NCI-H1694 (cell line): ENCODE measurements around the gene LRRK1.

Experiments used
- DNase-seq: peaks from one replicate; lab custom pipeline; 2025; lab: John Stamatoyannopoulos, UW

Gene LRRK1

DNA sequence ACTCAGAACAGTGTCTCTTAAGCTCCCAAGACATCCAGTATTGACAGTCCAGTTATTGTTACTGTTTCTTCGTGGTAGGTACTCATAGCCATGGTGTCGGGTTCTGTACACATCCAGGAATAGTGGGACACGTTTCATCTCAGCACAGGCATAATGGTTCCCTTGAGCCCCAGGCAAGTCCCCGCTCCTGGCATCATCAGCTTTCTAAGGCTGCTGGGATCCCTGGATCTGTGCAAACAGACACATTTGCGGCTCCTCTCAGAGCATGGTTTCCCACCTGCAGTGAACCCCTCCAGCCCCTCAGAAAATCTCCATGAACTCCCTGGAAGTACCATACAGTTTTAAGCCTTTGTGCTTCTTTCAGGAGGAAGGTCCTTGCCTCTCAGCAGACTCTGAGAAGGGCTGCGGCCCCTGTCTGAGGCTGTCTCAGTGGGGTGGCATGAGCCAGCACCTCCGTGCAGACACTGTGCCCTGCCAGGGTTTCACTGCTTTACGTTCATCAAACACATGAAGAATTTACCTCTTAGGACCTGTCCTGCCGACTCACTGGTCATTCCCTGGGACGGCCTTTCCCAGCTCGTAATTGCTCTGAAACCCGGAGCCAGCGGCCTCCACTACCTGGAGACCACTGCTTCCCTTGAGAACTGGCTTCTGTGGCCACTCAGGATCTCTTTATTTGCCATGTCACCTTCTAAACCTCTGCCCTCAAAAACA lies 124.9 kb downstream of the LRRK1 start:
- no peak for DNase-seq

DNA sequence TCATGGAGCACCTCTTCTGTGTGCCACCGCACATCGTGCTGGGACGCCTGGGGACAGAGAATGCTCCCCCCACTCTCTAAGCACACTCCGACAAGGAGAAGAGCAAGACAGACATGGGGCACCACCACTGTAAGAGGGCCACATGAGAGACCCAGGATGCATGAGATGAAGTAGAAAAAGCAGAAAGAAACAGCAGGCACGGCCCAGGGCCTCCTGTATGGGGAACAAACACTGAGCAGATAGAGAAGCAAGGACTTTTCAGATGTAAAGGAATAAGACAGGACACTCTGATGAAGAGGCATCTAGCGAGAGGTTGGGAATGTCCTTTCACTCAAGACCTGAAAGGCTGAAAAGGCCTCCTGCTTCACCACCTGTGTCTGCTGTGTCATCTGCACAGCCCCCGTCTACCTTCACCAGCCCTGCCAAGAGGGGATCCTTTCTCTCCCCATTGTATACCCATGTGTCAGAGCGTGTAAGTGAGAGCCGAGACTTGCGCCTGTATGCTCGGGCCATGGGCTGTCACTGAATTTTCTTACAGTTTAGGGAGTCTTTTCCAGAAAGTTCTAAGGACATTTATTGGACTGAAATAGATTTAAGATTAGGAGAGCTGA lies 125.6 kb downstream of the LRRK1 start:
- no peak for DNase-seq

GRCh38 chr15:101045236-101045646 lies 126.1 kb downstream of the LRRK1 start:
- DNase-seq, result no peak

GRCh38 chr15:101045835-101046691 lies 126.9 kb downstream of the LRRK1 start:
- no peak for DNase-seq

DNA sequence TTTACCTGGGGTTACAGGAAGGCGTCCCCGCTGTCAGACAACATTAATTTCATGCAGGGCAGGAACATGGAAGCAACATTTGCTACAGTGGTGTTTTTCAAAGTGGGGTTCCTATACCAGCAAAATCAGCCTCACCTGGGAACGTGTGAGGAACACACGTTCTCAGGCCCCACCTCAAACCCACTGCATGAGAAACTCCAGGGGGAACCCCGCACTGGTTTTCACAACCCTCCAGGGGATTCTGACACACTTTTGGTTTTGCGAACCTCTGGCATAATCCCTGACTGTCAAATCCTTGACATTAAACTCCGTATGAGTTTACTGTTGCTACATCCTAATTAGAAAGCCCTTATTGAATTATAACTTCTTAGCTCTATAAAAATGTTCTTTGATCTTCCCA lies 127.7 kb downstream of the LRRK1 start:
- DNase-seq, result no peak

- DNase-seq, result no peak
Observed at GRCh38 chr15:101047301-101047781, 128.2 kb downstream of the LRRK1 start.

DNA sequence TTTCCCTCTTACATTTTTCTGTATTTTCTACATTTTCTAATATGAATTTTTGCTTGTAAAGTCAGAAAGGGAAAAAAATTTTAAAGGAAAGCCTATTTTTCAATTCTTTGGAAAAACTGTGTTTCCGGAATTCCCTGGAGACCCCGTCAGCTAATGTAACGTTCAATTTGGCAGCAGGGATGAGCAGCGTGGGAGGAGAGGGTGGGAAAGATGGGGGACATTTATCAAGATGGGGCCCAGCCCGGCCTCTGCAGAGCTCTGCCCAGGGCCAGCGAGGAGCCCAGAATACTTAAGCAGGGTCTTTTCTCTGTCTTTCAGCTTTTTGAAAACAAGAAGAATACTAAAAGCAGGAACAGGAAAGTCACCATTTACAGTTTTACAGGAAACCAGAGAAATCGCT lies 129.0 kb downstream of the LRRK1 start:
- no peak for DNase-seq

DNA sequence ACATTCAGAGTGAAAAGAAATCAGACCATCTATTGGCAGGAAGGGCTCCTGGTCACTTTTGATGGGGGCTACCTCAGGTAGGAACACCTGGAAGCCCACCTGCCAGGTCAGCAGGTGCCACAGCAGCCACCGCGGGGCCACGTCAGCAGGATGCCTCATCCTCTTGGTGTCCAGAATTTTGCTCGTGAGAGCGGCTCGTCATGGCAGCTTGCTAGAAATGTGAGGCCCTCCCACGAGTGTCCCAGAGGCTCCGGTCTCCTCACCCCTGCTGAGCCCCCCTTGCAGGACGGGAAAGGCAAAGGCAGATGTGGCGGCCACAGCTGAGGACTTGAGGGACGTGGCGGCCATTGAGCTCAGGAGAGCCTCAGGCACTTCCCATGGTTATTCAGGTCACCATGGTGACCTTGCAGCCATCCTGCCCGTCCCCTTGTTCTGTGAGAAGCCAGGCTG lies 129.4 kb downstream of the LRRK1 start:
- DNase-seq, result no peak

DNA sequence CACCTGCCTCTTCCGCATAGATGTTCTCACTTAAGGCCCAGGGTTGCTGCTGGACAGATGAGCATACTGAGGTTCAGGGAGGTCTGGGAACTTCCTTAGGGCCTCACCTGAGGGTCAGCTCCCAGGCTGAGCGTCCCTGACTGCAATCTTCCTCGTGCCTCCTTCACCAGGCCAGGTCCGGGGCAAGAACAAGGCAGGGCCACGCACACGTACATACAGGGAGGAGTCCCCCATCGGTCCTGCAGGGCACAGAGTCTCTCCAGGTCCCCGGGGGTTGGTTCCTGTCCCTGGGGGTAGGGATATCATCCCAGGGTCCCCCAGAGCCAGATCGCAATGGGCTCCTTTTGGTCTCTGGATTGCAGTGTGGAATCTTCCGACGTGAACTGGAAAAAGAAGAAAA lies 130.1 kb downstream of the LRRK1 start:
- no peak for DNase-seq

GRCh38 chr15:101049856-101050622 lies 130.9 kb downstream of the LRRK1 start:
- no peak for DNase-seq

DNA sequence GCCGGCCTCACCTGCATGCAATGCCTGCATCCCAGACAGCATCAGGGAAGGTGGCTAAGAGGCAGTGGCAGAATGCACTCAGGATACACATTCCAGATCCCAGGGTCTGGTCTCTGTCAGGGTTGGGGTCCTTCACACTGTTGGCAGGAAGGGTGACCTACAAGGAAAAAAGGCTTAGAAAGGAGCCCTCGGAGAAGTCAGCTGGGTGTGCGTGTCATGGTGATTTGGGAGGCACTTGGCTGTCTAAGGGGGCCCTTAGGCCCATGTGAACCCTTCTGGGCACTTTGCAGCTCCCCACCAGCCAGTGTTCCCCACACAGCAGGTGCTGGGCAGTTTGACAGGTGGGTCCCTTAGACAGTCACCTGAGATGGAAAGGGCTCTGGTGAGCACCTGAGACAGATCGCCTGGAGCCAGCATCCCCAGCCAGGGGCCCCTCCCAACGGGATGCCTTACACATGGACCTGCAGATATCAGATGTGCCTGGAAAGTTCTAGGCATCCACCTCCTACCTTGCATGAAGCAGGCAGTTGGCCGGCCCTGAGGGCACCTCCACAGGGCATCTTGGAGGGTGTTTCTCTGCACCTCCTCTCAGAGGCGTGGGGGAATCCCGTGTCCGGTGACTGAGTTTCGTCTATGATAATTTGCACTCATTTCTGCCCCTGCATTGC lies 131.6 kb downstream of the LRRK1 start:
- DNase-seq, result no peak

- DNase-seq, result no peak
Observed at GRCh38 chr15:101051291-101052030, 132.3 kb downstream of the LRRK1 start.

DNA sequence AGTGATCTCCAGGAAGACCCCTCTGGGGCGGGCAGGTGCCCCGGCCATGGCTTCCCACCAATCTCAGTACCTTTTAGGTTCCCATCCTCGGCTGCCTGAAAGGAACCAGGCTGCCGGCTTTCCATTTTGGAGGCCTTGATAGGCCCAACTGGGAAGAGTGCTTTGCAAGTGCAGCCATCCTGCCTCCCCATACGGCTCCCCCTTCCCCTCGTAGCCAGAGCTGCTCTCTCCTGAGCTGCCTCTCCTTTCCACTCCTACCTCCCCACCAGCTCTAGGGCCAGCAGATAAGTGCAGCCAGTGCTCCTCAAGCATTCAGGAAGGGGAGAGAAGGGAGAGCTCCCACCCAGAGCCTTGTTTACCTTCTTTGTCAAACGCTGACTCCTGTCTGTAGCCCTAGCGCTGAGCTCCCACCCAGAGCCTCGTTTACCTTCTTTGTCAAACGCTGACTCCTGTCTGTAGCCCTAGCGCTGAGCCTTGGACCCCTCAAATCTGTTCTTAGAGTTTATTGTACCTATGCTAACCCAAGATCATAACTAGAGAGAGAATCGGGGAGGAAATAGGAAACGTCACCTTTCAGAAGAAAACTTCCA lies 133.0 kb downstream of the LRRK1 start:
- DNase-seq, result no peak

- no peak for DNase-seq
Observed at GRCh38 chr15:101052681-101053121, 133.5 kb downstream of the LRRK1 start.

DNA sequence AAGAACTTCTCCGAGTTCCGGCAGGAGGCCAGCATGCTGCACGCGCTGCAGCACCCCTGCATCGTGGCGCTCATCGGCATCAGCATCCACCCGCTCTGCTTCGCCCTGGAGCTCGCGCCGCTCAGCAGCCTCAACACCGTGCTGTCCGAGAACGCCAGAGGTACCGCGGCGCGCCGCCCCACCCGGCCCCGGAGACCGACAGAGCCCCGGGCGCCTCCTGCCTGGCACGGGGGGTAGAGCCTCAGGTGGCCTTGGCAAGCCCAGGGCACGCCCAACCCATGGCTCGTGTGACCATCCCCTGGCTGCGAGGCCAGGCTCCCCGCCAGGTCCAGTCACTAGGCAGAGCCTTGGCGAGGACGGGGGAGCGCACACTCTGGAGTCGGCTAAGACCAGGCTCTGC lies 134.1 kb downstream of the LRRK1 start:
- DNase-seq, result no peak

DNA sequence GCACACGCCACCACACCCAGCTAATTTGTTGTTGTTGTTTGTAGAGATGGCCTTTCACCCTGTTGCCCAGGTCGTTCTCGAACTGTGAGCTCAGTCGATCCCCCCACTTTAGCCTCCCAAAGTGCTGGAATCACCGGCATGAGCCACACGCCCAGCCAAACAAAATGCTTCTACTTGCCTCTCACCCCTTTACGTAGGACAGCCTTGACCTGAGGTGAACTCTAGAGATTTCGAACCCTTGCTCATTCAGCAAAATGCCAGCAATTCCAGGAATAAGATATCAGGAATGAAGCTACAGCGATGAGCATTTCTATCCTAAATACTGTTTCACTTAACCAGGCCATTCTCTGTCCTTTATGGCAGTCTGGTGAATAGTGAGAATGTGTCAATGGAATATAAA lies 135.0 kb downstream of the LRRK1 start:
- DNase-seq, result no peak

GRCh38 chr15:101054991-101055390 lies 135.8 kb downstream of the LRRK1 start:
- no peak for DNase-seq

DNA sequence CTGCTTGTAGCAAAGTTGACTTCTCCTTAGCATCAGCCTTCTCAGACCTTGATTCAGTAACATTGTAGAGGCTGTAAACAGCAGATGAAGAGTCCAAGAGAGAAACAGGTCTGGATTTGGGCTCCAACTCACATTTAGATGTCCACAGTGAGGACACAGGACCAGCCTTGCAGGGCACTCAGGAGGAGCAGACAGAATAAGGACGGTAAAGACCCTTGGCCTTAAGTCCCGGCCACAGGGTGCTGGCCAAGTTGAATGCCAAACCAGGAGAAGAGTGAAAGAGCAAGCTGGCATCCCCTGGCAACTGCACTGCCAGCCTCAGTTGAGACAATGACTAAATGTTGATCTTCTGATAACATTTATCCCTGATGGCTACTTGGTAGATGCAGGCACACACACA lies 136.3 kb downstream of the LRRK1 start:
- DNase-seq, result no peak

DNA sequence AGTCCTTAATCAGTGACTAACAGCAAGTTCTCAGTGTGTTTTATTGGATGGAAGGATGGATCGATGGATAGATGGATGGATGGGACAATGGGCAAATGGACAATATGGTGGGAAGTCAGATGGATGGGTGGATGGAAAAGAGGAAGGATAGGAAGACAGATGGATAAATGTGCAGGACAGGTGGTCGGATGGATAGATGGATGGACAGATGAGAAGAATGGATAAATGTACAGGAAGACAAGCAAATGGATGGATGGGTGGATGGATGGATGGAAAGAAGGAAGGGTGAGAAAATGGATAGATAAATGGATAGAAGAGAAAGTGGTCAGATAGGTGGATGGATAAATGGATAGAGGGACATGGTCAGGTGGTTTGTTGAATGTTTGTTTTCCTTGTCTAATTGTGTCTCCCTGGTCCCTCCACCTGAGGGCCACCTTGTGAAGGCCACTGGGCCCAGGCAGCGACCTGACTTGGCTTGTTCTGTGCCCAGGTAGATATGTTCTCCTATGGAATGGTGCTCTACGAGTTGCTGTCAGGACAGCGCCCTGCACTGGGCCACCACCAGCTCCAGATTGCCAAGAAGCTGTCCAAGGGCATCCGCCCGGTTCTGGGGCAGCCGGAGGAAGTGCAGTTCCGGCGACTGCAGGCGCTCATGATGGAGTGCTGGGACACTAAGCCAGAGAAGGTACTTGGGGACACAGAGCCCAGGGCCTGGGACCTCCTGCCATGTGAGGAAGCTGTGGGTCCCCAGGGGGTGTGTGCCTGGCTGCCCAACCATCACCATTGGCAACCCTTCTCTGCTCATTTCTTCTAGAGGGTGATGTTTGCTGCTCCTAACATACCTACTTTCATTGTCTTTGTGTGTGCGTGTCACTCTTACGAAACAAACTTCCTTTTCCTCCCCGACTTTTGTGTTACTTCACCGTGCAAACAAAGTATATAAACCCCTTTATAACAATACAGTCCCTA lies 137.5 kb downstream of the LRRK1 start:
- no peak for DNase-seq
